NOMO-1 treated with DMSO at 0.1 percent for 48 hours (cell line): ENCODE measurements around the gene ZNF507.
"Not testable (repeated sequence)": the region's sequence is repeated elsewhere in the genome, so short reads cannot be mapped to it uniquely, and the experiment has no call there.

Experiments used
- DNase-seq: peaks from one replicate; lab custom pipeline; 2025; ENCODE audit not compliant: unreplicated experiment; lab: John Stamatoyannopoulos, UW

Gene ZNF507

GRCh38 chr19:32367063-32367462, 21.7 kb downstream of the ZNF507 start:
- DNase-seq, result no peak

- no peak for DNase-seq
Observed at GRCh38 chr19:32367948-32368536, 22.6 kb downstream of the ZNF507 start.

GRCh38 chr19:32368787-32369186, 23.4 kb downstream of the ZNF507 start:
- no peak for DNase-seq

GRCh38 chr19:32372726-32373517, 27.5 kb downstream of the ZNF507 start:
- DNase-seq, result no peak

- DNase-seq, result no peak
Observed at GRCh38 chr19:32373585-32374295, 28.3 kb downstream of the ZNF507 start.

GRCh38 chr19:32374362-32374761, 29.0 kb downstream of the ZNF507 start:
- DNase-seq, result not testable (repeated sequence)

- DNase-seq, result not testable (repeated sequence)
Observed at GRCh38 chr19:32377088-32377487, 31.7 kb downstream of the ZNF507 start.

GRCh38 chr19:32380269-32380668, 34.9 kb downstream of the ZNF507 start:
- DNase-seq, result no peak

- DNase-seq, result no peak
Observed at GRCh38 chr19:32387701-32388392, 42.4 kb downstream of the ZNF507 start.

GRCh38 chr19:32388393-32388855, 43.0 kb downstream of the ZNF507 start:
- no peak for DNase-seq

- DNase-seq, result no peak
Observed at GRCh38 chr19:32392901-32393300, 47.5 kb downstream of the ZNF507 start.

- no peak for DNase-seq
Observed at GRCh38 chr19:32396046-32396652, 50.7 kb downstream of the ZNF507 start.

- no peak for DNase-seq
Observed at GRCh38 chr19:32397671-32398101, 52.3 kb downstream of the ZNF507 start.

GRCh38 chr19:32401992-32402391, 56.6 kb downstream of the ZNF507 start:
- DNase-seq, result no peak

GRCh38 chr19:32403291-32403995, 58.0 kb downstream of the ZNF507 start:
- no peak for DNase-seq

GRCh38 chr19:32404213-32404932, 59.0 kb downstream of the ZNF507 start:
- no peak for DNase-seq

- DNase-seq, result peak; percentile 66
Observed at GRCh38 chr19:32404933-32405430, 59.6 kb downstream of the ZNF507 start.

GRCh38 chr19:32405431-32406160, 60.2 kb downstream of the ZNF507 start, which contains the start of gene DPY19L3:
TSS of gene DPY19L3 (plus strand) at chr19:32405770. CDS start at chr19:32408254, 2,484 bp downstream.
- peak; percentile 90 for DNase-seq
